H1 (cell line): ENCODE data around the gene VPS18. TPM values are rescaled to one million over a fixed set of nuclear protein-coding genes. Genes with fewer than 3 reads are reported as not detected.
A peak's percentile ranks its signal among the peaks of the same experiment; 100 is the strongest.

ENCODE experiments used
- CTCF ChIA-PET: fragments of 300-600 bp; sonication (Branson Sonifier 250); formaldehyde crosslinking; loops from one replicate; lab custom pipeline; 2021; ENCODE audit not compliant: partially characterized antibody; lab: Charles Lee
- POLR2A ChIA-PET: fragments of 300-600 bp; sonication (Branson Sonifier 250); formaldehyde crosslinking; loops from one replicate; lab custom pipeline; 2021; ENCODE audit warnings: inconsistent platforms; ENCODE audit not compliant: partially characterized antibody; lab: Charles Lee
- DNase-seq, 2 experiments: peaks; one replicate each; pipeline versions ENCODE4 v3.0.0 to v3.0.0-alpha.2; 2010 to 2022; ENCODE audit warnings: low spot score in 2 of 2, low read depth in 1 of 2, mixed read lengths in 1 of 2
- FAIRE-seq: peaks from 2 replicates; lab custom pipeline; 2011; peaks lifted over from hg19 to GRCh38; lab: Jason Lieb, UNC
- H2AFZ ChIP-seq: 2 replicates; pipeline ENCODE4 v1.8.1; 2012; ENCODE audit warnings: low read length, inconsistent platforms
- H2AK5ac ChIP-seq: 2 replicates; pipeline ENCODE4 v1.6.1; 2013; ENCODE audit warnings: low read depth, low read length
- H2BK120ac ChIP-seq: replicated peaks from 2 replicates; pipeline ENCODE3; 2013; ENCODE audit warnings: low read depth, low read length, inconsistent platforms
- H2BK12ac ChIP-seq: 2 replicates; pipeline ENCODE4 v1.6.1; 2013; ENCODE audit warnings: low read depth, low read length
- H2BK15ac ChIP-seq: 2 replicates; pipeline ENCODE4 v1.6.1; 2013; ENCODE audit warnings: low read length
- H2BK20ac ChIP-seq: 2 replicates; pipeline ENCODE4 v1.6.1; 2013; ENCODE audit warnings: low read length
- H2BK5ac ChIP-seq: 2 replicates; pipeline ENCODE4 v1.6.1; 2013; ENCODE audit warnings: low read depth, low read length
- H3K14ac ChIP-seq: 2 replicates; pipeline ENCODE4 v1.6.1; 2013; ENCODE audit warnings: inconsistent platforms; ENCODE audit not compliant: insufficient read length
- H3K18ac ChIP-seq: 2 replicates; pipeline ENCODE4 v1.6.1; 2013; ENCODE audit warnings: low read length; ENCODE audit errors: extremely low read depth
- H3K23ac ChIP-seq: 2 replicates; pipeline ENCODE4 v1.6.1; 2013; ENCODE audit warnings: inconsistent platforms; ENCODE audit not compliant: insufficient read length
- H3K23me2 ChIP-seq: 2 replicates; pipeline ENCODE4 v1.6.1; 2013; ENCODE audit warnings: low read depth, low read length
- H3K27ac ChIP-seq: 2 replicates; pipeline ENCODE4 v1.6.1; 2011; ENCODE audit warnings: low read depth, low read length, inconsistent platforms
- H3K27me3 ChIP-seq, 4 experiments: replicated peaks in 1 of 4; 1 replicate in 1 of 4; 2 replicates in 3 of 4; pipeline versions ENCODE4 v1.6.1 to v1.8.1; 2011 to 2013; ENCODE audit warnings: low read length in 3 of 4, mild to moderate bottlenecking in 3 of 4, inconsistent platforms in 2 of 4, mixed read lengths in 2 of 4, moderate library complexity in 1 of 4; ENCODE audit not compliant: control insufficient read depth in 3 of 4, insufficient read depth in 3 of 4; ENCODE audit errors: extremely low read depth in 1 of 4
- H3K36me3 ChIP-seq, 4 experiments: 2 replicates each; pipeline versions ENCODE4 v1.6.1 to v1.8.1; 2011 to 2013; ENCODE audit warnings: mild to moderate bottlenecking in 4 of 4, low read length in 3 of 4, moderate library complexity in 2 of 4, control low read depth in 1 of 4, inconsistent platforms in 1 of 4; ENCODE audit not compliant: insufficient read depth in 4 of 4, control insufficient read depth in 2 of 4
- H3K4ac ChIP-seq: replicated peaks from 2 replicates; pipeline ENCODE3; 2013; ENCODE audit warnings: low read length, low read depth, mixed read lengths, inconsistent platforms; ENCODE audit not compliant: insufficient read length
- H3K4me1 ChIP-seq, 4 experiments: replicated peaks in 1 of 4; 1 replicate in 1 of 4; 2 replicates in 3 of 4; pipeline versions ENCODE4 v1.6.1 to v1.8.1; 2011 to 2013; ENCODE audit warnings: low read length in 3 of 4, inconsistent platforms in 2 of 4, mixed read lengths in 1 of 4; ENCODE audit not compliant: insufficient read depth in 4 of 4, control insufficient read depth in 3 of 4
- H3K4me2 ChIP-seq, 2 experiments: 2 replicates each; pipeline versions ENCODE4 v1.6.1 to v1.8.1; 2011 to 2013; ENCODE audit warnings: low read depth in 2 of 2, low read length in 2 of 2, control low read depth in 1 of 2, inconsistent platforms in 1 of 2, mild to moderate bottlenecking in 1 of 2; ENCODE audit not compliant: insufficient read depth in 1 of 2
- H3K4me3 ChIP-seq, 4 experiments: fragments of 200-600, 300-600 bp in 1 of 4; sonication (generic), shearing (Covaris generic), sonication (Bioruptor Twin) in 1 of 4; 2 replicates each; pipeline versions ENCODE4 v1.5.1 to v1.8.1; 2011 to 2016; ENCODE audit warnings: low read length in 4 of 4, low read depth in 3 of 4, control low read depth in 2 of 4, inconsistent platforms in 2 of 4, mild to moderate bottlenecking in 2 of 4, mixed read lengths in 1 of 4, moderate library complexity in 1 of 4; ENCODE audit not compliant: insufficient read depth in 2 of 4; ENCODE audit errors: extremely low read depth in 1 of 4
- H3K56ac ChIP-seq: replicated peaks from 2 replicates; pipeline ENCODE3; 2013; ENCODE audit warnings: low read depth, mild to moderate bottlenecking, mixed read lengths, low read length, inconsistent platforms; ENCODE audit not compliant: insufficient read length
- H3K79me1 ChIP-seq: 2 replicates; pipeline ENCODE4 v1.6.1; 2013; ENCODE audit warnings: low read depth, low read length, control low read depth
- H3K79me2 ChIP-seq, 2 experiments: 2 replicates each; pipeline versions ENCODE4 v1.6.1 to v1.8.1; 2012 to 2013; ENCODE audit warnings: low read length in 2 of 2, mild to moderate bottlenecking in 2 of 2, inconsistent platforms in 1 of 2; ENCODE audit not compliant: insufficient read depth in 2 of 2, control insufficient read depth in 1 of 2
- H3K9ac ChIP-seq, 4 experiments: replicated peaks in 1 of 4; 1 replicate in 1 of 4; 2 replicates in 3 of 4; pipeline versions ENCODE4 v1.6.1 to v1.8.1; 2011 to 2013; ENCODE audit warnings: low read depth in 3 of 4, low read length in 3 of 4, control low read depth in 2 of 4, mild to moderate bottlenecking in 2 of 4, moderate library complexity in 2 of 4, inconsistent platforms in 1 of 4; ENCODE audit errors: extremely low read depth in 1 of 4
- H3K9me3 ChIP-seq, 2 experiments: 2 replicates each; pipeline versions ENCODE4 v1.6.1 to v1.8.1; 2012 to 2013; ENCODE audit warnings: mild to moderate bottlenecking in 2 of 2, moderate library complexity in 2 of 2, control low read depth in 1 of 2, inconsistent platforms in 1 of 2, low read depth in 1 of 2, low read length in 1 of 2, mixed read lengths in 1 of 2; ENCODE audit not compliant: insufficient read depth in 2 of 2
- H4K20me1 ChIP-seq, 2 experiments: replicated peaks in 1 of 2; 2 replicates each; pipeline versions ENCODE3 to v1.8.1; 2011 to 2013; ENCODE audit warnings: inconsistent platforms in 2 of 2, low read length in 2 of 2, mild to moderate bottlenecking in 1 of 2; ENCODE audit not compliant: insufficient read depth in 2 of 2, control insufficient read depth in 1 of 2
- H4K5ac ChIP-seq: 2 replicates; pipeline ENCODE4 v1.6.1; 2013; ENCODE audit warnings: low read length, low read depth, mixed read lengths, inconsistent platforms; ENCODE audit not compliant: insufficient read length
- H4K8ac ChIP-seq: 2 replicates; pipeline ENCODE4 v1.8.0; 2013; ENCODE audit warnings: mild to moderate bottlenecking, moderate library complexity, low read length, inconsistent platforms; ENCODE audit not compliant: insufficient read depth; ENCODE audit errors: extremely low read depth
- H4K91ac ChIP-seq: replicated peaks from 2 replicates; pipeline ENCODE3; 2013; ENCODE audit warnings: low read length, mixed read lengths, inconsistent platforms; ENCODE audit not compliant: insufficient read length
- CBX5 ChIP-seq: fragments of 300-800, 300-1000 bp; sonication (generic); IDR thresholded peaks from 2 replicates; pipeline ENCODE4 v1.7.1; 2016; ENCODE audit warnings: antibody characterized with exemption, low read length, low read depth
- E2F6 ChIP-seq: IDR thresholded peaks from 2 replicates; pipeline ENCODE4 v1.6.1; 2012; ENCODE audit warnings: inconsistent platforms
- EGR1 ChIP-seq: IDR thresholded peaks from 2 replicates; pipeline ENCODE4 v1.6.1; 2011; ENCODE audit warnings: low read depth, low read length, borderline replicate concordance
- MAX ChIP-seq: IDR thresholded peaks from 2 replicates; pipeline ENCODE4 v1.6.1; 2012; ENCODE audit warnings: inconsistent platforms
- WGBS, 2 experiments: shearing (Covaris generic) in 1 of 2; methylation state at CpG; one replicate each; pipeline versions ENCODE4 v1.1.6 to v1.1.7; 2013 to 2015; ENCODE audit warnings: low lambda C conversion rate in 2 of 2, mixed read lengths in 2 of 2, inconsistent platforms in 1 of 2, low coverage in 1 of 2, missing lambda C conversion rate in 1 of 2; ENCODE audit not compliant: insufficient replicate concordance in 2 of 2, insufficient coverage in 1 of 2, insufficient read length in 1 of 2; ENCODE audit errors: extremely low coverage in 1 of 2, missing lambda C conversion rate in 1 of 2; 5-methylcytosine and 5-hydroxymethylcytosine counted together
- polyA plus RNA-seq, 7 experiments: library from polyadenylated mRNA; depleted of rRNA in 3 of 7; stranded (reverse) in 5 of 7; unstranded in 2 of 7; fragments of >200 nt in 5 of 7; fragments of 200-250 nt in 2 of 7; gene quantifications; 1 replicate in 5 of 7; 2 replicates in 1 of 7; 4 replicates in 1 of 7; pipeline versions ENCODE4 v1.2.1 to v1.2.3, GENCODE V29; 2011 to 2013; ENCODE audit warnings: missing spikeins in 2 of 7, mixed read lengths in 2 of 7
- total RNA-seq: library from RNA; stranded (reverse); fragmentation: NEBNext Ultra II Directional; extraction: Animal tissue kit (Norgen Biotek cat#: 25700); gene quantifications from 2 replicates; pipeline ENCODE4 v1.2.1, GENCODE V29; 2021

The VPS18 gene
- total and polyA plus RNA-seq, 2 of the 8 experiments (the other 6 are each of a cell fraction or from before 2014, with no cell fraction given): 28.9 to 32.7 TPM

GRCh38 chr15:40948706-40949473 is 54.6 kb downstream of the VPS18 start:
- Histone ChIP-seq H3K36me3 (no peaks in the 10 kb centered on the region; a peak in 1 of 8 replicates), H3K27ac (no peak overlapping the region), H3K79me1 (no peaks in the 10 kb centered on the region), H2AFZ (no peak overlapping the region), H2BK20ac (peak overlapping the region; percentile 57; the same call in 1 of the 2 replicates), H2AK5ac (peak overlapping the region; percentile 30; the same call in 1 of the 2 replicates), H3K56ac (no peak overlapping the region), H4K91ac (no peak overlapping the region), H3K18ac (no peak overlapping the region), H3K23me2 (peaks cover 10% of the 10 kb centered on the region), H2BK120ac (no peak overlapping the region), H4K20me1 (no peaks in the 10 kb centered on the region), H3K4me1 (peaks cover 2 to 20% (median 4%) of the 10 kb centered on the region in 4 experiments; a peak in 6 of 7 replicates), H4K8ac (no peak overlapping the region)
- FAIRE-seq: no peak
- CTCF ChIA-PET: interaction anchor here (0.8 to 33.1 kb wide), 10 partner anchors 8 to 90 kb away, joined by 3 to 590 read pairs (median 5); partner anchors contain the start of gene DLL4
- 80% methylated on average over 21 of the region's 21 CpGs; no CpG with 5 or more reads in 1 of the 2 experiments for WGBS, 2 experiments
- TF ChIP-seq MAX (peak; percentile 67), E2F6 (peak; percentile 58; the same call in 1 of the 2 replicates), EGR1 (no peak), CBX5 (no peak)
- TF ChIP-seq, all 59 proteins: peak for 2
- no peak overlapping the region for H2BK5ac ChIP-seq
- H3K9ac ChIP-seq: no peak overlapping the region
- no peaks in the 10 kb centered on the region; a peak in 1 of 7 replicates for H3K27me3 ChIP-seq
- H3K79me2 ChIP-seq: peaks cover 0 to 3% of the 10 kb centered on the region in 2 experiments; a peak in 2 of 4 replicates
- H4K5ac ChIP-seq: no peak overlapping the region
- DNase-seq: no peak
- no peak overlapping the region for H3K4ac ChIP-seq
- no peaks in the 10 kb centered on the region for H3K9me3 ChIP-seq
- H3K14ac ChIP-seq: no peak overlapping the region
- H3K4me3 ChIP-seq: no peak overlapping the region
- peak overlapping the region in 1 of 2 experiments; percentile 15; a peak in 1 of 4 replicates for H3K4me2 ChIP-seq
- POLR2A ChIA-PET: interaction anchor here (0.6 to 43.8 kb wide), 8 partner anchors 3 to 167 kb away, joined by 3 to 1505 read pairs (median 4); partner anchors contain the start of genes CHAC1, DLL4 and INO80
- H2BK15ac ChIP-seq: no peak overlapping the region
- H3K23ac ChIP-seq: no peak overlapping the region
- H2BK12ac ChIP-seq: peak overlapping the region; percentile 12
